GM21526 (cell line): ENCODE data around the gene DNAJC22.
A peak's percentile ranks its signal among the peaks of the same experiment; 100 is the strongest.
"Not testable (repeated sequence)": the region's sequence is repeated elsewhere in the genome, so short reads cannot be mapped to it uniquely, and the experiment has no call there.

Experiments used
- ATAC-seq: cut with Tn5 transposase; IDR thresholded peaks from one replicate; pipeline ENCODE4 v1.9.1; 2021; ENCODE audit warnings: moderate library complexity; ENCODE audit not compliant: unreplicated experiment, low FRiP score

The DNAJC22 gene

GRCh38 chr12:49367381-49368239, 20.9 kb downstream of the DNAJC22 start, which contains the start of gene SPATS2:
Gene SPATS2, plus strand, starts transcription at chr12:49367462. Its CDS starts 93,551 bp downstream, at chr12:49461013.
- ATAC-seq: no peak

DNA sequence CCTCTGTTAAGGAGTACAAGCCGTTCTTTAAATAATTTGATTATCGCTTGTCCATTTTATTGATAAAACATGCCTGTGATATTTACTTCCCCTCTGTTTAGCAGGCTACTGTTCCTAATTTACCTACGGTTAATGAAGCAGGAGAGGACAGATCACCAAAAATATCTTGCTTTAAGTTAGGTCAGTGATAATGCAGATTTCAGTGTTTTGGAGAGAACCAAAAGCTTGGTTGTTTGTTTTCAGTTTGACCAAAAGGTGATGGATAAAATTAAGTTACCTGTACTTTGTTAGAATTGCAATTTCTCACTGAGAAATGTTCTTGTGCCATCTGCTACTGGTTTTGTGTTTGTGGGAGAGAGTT, 21.5 kb downstream of the DNAJC22 start:
- ATAC-seq: no peak

DNA sequence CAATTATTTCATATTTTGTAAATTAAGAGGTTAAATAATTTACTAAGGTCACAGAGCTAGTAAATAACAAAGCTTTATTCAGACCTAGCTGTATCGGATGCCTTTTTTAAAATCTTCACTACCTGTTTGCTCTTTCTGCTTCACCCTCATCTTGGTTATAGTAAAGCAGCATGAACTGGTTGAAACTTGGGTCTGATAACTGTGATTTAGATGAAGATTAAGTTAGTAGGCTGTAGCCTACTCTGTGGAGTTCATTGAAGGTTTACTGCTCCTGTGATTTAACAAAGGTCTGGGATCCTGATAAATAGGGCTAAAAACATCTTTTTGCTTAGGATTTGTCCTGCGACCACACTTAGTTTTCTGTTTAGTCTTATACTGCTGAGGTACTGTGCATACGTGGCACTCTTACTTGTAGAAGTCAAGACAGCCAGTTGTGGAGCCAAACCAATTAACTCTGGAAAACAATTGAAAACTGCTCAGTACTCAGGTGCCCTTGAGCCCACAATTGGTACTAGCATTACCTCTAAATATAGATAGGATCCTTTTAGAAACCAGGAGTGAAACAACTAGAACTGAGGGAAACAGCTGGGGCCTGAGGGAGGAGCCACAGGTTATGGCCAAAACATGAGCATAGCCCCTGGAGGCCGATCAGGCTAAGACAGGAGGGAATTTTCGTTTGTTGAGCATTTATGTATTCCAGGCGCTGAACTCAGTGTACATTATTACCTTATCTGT, 22.9 kb downstream of the DNAJC22 start:
- peak; percentile 43 for ATAC-seq

DNA sequence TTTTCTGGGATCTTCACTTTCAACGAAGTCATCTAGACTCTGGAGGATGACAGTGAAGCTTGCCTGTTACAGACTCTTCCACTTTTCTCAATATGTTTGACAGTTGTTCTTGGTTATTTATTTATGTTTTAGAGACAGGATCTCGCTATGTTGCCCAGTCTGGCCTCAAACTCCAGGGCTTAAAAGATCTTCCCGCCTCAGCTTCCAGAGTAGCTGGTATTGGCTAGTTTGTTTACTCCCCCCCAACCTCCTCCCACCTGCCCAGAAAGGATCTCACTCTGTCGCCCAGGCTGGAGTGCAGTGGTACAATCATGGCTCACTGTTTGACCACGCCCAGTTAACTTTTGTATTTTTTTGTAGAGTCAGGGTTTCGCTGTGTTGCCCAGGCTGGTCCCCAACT, 23.9 kb downstream of the DNAJC22 start:
- ATAC-seq: no peak

DNA sequence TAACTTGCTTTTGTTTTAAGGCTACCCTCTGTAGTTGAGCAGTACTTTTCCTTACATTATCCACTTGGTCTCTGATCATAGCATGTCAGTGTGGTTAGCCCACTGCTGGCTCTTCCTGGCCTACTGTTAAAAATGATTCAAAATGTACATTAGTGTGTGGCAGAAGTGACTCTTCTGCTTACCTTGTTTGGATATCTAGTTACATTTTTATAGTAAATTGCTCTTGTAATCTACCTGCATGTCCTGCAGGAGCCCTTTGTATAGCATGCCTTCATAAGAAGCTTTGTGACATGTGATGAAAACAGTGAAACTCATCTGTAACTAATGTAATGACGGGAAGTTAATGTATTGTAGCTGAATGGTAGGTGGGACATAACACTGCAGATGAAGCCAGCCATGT, 28.7 kb downstream of the DNAJC22 start:
- no peak for ATAC-seq

DNA sequence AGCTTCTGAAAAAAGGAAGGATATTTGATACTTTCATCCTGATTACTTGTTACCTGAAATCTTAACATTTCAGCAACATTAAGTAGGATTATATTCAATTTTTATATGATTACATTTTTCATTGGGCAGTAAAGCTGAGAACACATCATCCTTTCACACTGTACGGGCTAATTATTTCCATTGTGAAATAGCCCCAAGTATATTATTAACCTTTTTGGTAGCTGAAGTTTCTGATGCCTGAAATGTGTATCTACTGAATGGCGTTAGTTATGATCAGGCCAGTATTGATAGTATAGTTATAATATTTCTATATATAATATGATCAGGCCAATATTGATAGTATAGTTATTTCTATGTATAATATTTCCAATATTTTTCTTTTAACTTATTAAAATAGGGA, 30.7 kb downstream of the DNAJC22 start:
- no peak for ATAC-seq

DNA sequence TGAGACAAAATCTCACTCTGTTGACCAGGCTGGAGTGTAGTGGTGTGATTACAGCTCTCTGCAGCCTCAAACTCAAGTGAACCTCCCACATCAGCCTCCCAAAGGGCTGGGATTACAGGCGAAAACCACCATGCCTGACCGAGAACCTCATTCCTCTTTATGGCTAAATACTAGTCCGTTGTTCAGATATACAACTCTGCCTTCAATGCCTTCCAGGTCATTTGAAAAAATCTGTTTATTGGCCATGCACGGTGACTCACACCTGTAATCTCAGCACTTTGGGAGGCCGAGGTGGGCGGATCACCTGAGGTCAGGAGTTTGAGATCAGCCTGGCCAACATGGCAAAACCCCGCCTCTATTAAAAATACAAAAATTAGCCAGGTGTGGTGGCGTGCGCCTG, 33.5 kb downstream of the DNAJC22 start:
- ATAC-seq: not testable (repeated sequence)

DNA sequence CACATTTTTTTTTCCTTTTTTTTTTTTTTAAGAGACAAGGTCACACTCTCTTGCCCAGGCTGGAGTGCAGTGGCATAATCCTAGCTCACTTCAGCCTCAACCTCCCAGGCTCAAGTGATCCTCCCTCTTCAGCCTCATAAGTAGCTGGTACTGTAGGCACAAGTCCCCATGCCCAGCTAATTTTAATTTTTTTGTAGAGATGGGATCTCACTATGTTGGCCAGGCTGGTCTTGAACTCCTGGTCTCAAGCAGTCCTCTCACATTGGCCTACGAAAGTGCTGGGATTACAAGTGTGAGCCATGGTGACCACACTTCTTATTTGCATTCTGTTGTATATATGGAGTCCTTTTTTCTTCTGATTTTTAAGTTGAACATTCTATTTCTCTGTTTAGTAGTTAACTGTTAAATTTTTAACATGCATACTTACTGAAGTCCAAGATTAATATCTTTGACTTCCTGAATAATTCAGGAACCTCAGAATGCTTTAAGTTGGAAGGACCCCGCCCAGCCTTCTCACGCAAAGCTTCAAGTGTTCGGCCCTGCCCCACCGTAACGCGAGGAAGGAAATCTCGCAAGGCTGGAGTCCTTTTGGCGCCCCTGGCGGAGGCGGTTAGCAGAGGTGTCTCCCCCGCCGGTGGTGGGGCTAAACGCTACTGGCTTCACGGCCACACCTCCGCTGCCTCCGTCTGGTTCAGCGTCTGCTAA, 42.1 kb downstream of the DNAJC22 start:
- no peak for ATAC-seq

DNA sequence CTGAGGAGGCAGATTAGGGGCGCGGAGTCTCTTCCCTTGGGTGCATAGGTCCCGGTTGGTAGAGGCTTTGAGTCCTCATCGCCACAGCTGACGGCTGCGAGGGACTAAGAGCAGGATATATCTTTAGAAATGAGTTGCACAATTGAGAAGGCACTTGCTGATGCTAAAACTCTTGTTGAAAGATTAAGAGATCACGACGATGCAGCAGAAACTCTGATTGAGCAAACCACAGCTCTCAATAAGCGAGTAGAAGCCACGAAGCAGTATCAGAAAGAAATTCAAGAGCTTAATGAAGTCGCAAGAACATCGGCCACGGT, 42.7 kb downstream of the DNAJC22 start:
- ATAC-seq: no peak

DNA sequence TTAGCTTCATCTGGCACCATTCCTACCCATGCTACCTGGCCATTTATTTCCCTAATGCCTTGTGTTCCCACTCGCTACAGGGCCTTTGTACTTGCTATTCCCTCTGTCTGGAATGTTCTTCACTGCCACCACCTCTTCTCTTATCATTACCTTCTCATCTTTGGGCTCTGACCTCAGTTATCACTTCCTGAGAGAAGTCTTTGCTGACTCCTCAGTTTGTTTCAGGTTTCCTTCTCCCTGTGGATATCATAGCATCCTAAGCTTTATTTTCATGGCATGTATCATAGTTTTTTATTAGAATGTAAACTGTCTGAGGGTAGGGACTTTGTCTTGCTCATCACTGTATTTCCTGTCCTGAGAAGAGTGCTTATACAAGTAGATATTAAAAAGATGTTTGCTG, 50.3 kb downstream of the DNAJC22 start:
- ATAC-seq: no peak

DNA sequence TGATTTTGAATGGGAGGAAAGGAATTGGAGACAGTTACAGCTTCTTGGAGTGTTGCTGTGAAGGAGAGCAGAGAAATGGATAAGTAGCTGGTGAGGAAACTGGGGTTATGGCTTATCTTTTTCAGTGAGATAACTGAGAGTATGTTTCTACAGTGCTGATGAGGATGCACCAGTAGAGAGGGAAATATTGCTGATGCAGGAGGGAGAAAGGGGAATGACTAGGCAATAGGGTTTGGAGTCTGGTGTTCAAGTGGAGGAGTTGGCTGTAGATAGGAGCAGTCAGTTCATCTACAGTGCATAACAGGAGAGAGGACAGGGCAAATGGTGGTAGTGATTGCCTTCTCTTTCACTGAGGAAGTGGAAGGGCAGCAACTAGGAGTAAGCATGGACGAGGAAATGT, 53.6 kb downstream of the DNAJC22 start:
- no peak for ATAC-seq
